Endothelial cell of umbilical vein (primary cell): ENCODE data around the gene SMIM17. TPM values are rescaled to one million over a fixed set of nuclear protein-coding genes. Genes with fewer than 3 reads are reported as not detected.

Experiments used
- BruUV-seq: library from RNA; stranded (reverse); fragments of 400-500 nt; replicated peaks from 2 replicates; lab custom pipeline; 2021; lab: Mats Ljungman, UMichigan
- CTCF ChIA-PET: fragments of 300-600, 350-600 bp; sonication (Branson Sonifier 250); formaldehyde crosslinking; loops from one replicate; lab custom pipeline; 2021; ENCODE audit warnings: antibody characterized with exemption, inconsistent platforms; lab: Charles Lee
- POLR2A ChIA-PET: fragments of 300-600, 350-600 bp; sonication (Branson Sonifier 250); formaldehyde crosslinking; loops from one replicate; lab custom pipeline; 2021; ENCODE audit warnings: antibody characterized with exemption, inconsistent platforms; lab: Charles Lee
- DNase-seq: peaks from one replicate; pipeline ENCODE4 v3.0.0-alpha.2; 2011; ENCODE audit warnings: low read depth, low spot score
- FAIRE-seq: peaks from 2 replicates; lab custom pipeline; 2011; peaks lifted over from hg19 to GRCh38; lab: Jason Lieb, UNC
- H2AFZ ChIP-seq: 2 replicates; pipeline ENCODE4 v1.6.0; 2012; ENCODE audit warnings: low read depth, low read length, control low read depth, inconsistent platforms
- H3K27ac ChIP-seq: 2 replicates; pipeline ENCODE4 v1.5.1; 2011; ENCODE audit warnings: low read depth, mild to moderate bottlenecking, control low read depth, low read length, moderate library complexity; ENCODE audit not compliant: insufficient read depth
- H3K27me3 ChIP-seq, 2 experiments: 2 replicates each; pipeline versions ENCODE4 v1.6.0 to v1.6.1; 2011; ENCODE audit warnings: low read length in 2 of 2, mixed read lengths in 1 of 2; ENCODE audit not compliant: control insufficient read depth in 2 of 2, insufficient read depth in 2 of 2
- H3K36me3 ChIP-seq, 2 experiments: 2 replicates in 1 of 2; 3 replicates in 1 of 2; pipeline ENCODE4 v1.5.1; 2011; ENCODE audit warnings: low read length in 2 of 2, mild to moderate bottlenecking in 1 of 2, moderate library complexity in 1 of 2; ENCODE audit not compliant: control insufficient read depth in 2 of 2, insufficient read depth in 2 of 2; ENCODE audit errors: extremely low read depth in 1 of 2
- H3K4me1 ChIP-seq: 3 replicates; pipeline ENCODE4 v1.5.1; 2011; ENCODE audit warnings: mild to moderate bottlenecking, low read length; ENCODE audit not compliant: control insufficient read depth, insufficient read depth; ENCODE audit errors: extremely low read depth
- H3K4me2 ChIP-seq: 2 replicates; pipeline ENCODE4 v1.6.1; 2011; ENCODE audit warnings: low read length, control low read depth, mixed read lengths; ENCODE audit not compliant: insufficient read depth
- H3K4me3 ChIP-seq, 3 experiments: fragments of 200-600 bp in 1 of 3; sonication (generic), shearing (Covaris generic) in 1 of 3; replicated peaks in 1 of 3; 2 replicates each; pipeline ENCODE4 v1.5.1; 2011 to 2016; ENCODE audit warnings: control low read depth in 3 of 3, low read length in 3 of 3, mild to moderate bottlenecking in 2 of 3, inconsistent platforms in 1 of 3, low read depth in 1 of 3, moderate library complexity in 1 of 3; ENCODE audit not compliant: insufficient read depth in 1 of 3
- H3K79me2 ChIP-seq: 2 replicates; pipeline ENCODE4 v1.6.0; 2012; ENCODE audit warnings: low read length, inconsistent platforms; ENCODE audit not compliant: control insufficient read depth, insufficient read depth
- H3K9ac ChIP-seq: replicated peaks from 2 replicates; pipeline ENCODE3; 2011; ENCODE audit warnings: low read length, control low read depth; ENCODE audit not compliant: insufficient read depth; ENCODE audit errors: extremely low read depth
- H3K9me1 ChIP-seq: replicated peaks from 3 replicates; pipeline ENCODE4 v1.6.0; 2011; ENCODE audit warnings: mild to moderate bottlenecking, low read length; ENCODE audit not compliant: control insufficient read depth, insufficient read depth; ENCODE audit errors: extremely low read depth
- H3K9me3 ChIP-seq: replicated peaks from 2 replicates; pipeline ENCODE4 v1.5.1; 2012; ENCODE audit warnings: low read length, inconsistent platforms; ENCODE audit not compliant: control insufficient read depth, insufficient read depth
- H4K20me1 ChIP-seq: replicated peaks from 2 replicates; pipeline ENCODE3; 2011; ENCODE audit warnings: mild to moderate bottlenecking, low read length; ENCODE audit not compliant: control insufficient read depth, insufficient read depth; ENCODE audit errors: extremely low read depth
- EZH2 ChIP-seq: IDR thresholded peaks from 2 replicates; pipeline ENCODE4 v1.6.1; 2012; ENCODE audit warnings: borderline replicate concordance, low read depth, mild to moderate bottlenecking, moderate library complexity, low read length, inconsistent platforms; ENCODE audit not compliant: severe bottlenecking
- FOS ChIP-seq: IDR thresholded peaks from 2 replicates; pipeline ENCODE4 v1.6.1; 2011; ENCODE audit warnings: mild to moderate bottlenecking, low read length, moderate library complexity, borderline replicate concordance; ENCODE audit not compliant: insufficient read depth
- GATA2 ChIP-seq: IDR thresholded peaks from 2 replicates; pipeline ENCODE4 v1.7.0; 2011; ENCODE audit warnings: low read depth, mild to moderate bottlenecking, moderate library complexity, mixed read lengths, low read length; ENCODE audit not compliant: insufficient read length, insufficient read depth
- JUN ChIP-seq: IDR thresholded peaks from 2 replicates; pipeline ENCODE4 v1.6.1; 2011; ENCODE audit warnings: borderline replicate concordance, low read depth; ENCODE audit not compliant: insufficient read length, insufficient read depth
- MYC ChIP-seq: IDR thresholded peaks from one replicate; pipeline ENCODE4 v1.6.1; 2011; ENCODE audit warnings: mild to moderate bottlenecking, low read depth, low read length
- POLR2A ChIP-seq: IDR thresholded peaks from 2 replicates; pipeline ENCODE4 v1.6.1; 2012; ENCODE audit warnings: low read depth, mild to moderate bottlenecking, control low read depth, low read length
- POLR2AphosphoS5 ChIP-seq: IDR thresholded peaks from 2 replicates; pipeline ENCODE4 v1.6.1; 2012; ENCODE audit warnings: low read depth, mild to moderate bottlenecking, control low read depth, low read length, moderate library complexity; ENCODE audit not compliant: insufficient read depth
- dilution Hi-C: fragments of 300-500 bp; cut with MboI; formaldehyde crosslinking; loops from one replicate; pipeline ENCODE4 v1.15.0; 2019; ENCODE audit warnings: low sequenced_read_pairs; ENCODE audit not compliant: extremely low pct_ligation_motif_present
- intact Hi-C: fragments of 100-400 bp; cut with micrococcal nuclease; formaldehyde crosslinking; loops from one replicate; pipeline ENCODE4 v1.10.0; 2022
- polyA plus RNA-seq, 4 experiments: library from polyadenylated mRNA; depleted of rRNA in 3 of 4; stranded (reverse) in 3 of 4; unstranded in 1 of 4; fragments of >200 nt; gene quantifications; 2 replicates each; pipeline versions ENCODE4 v1.2.1 to v1.2.3, GENCODE V29; 2011 to 2012; ENCODE audit warnings: missing spikeins in 1 of 4
- total RNA-seq: library from RNA; stranded (reverse); gene quantifications from 2 replicates; pipeline ENCODE4 v1.2.3, GENCODE V29; 2021
- TF ChIP-seq, protein P1 (sequence below), 2 donors: IDR thresholded peaks; 1 replicate in 1 of 2; 2 replicates in 1 of 2; pipeline ENCODE4 v1.5.1; 2011; ENCODE audit warnings: low read length in 2 of 2, mild to moderate bottlenecking in 2 of 2, moderate library complexity in 2 of 2, control low read depth in 1 of 2, inconsistent platforms in 1 of 2, low read depth in 1 of 2; ENCODE audit not compliant: insufficient read depth in 1 of 2; ENCODE audit errors: extremely low read depth in 1 of 2
- TF ChIP-seq, protein P2 (sequence below): IDR thresholded peaks from 2 replicates; pipeline ENCODE4 v1.6.1; 2011; ENCODE audit not compliant: insufficient read depth, insufficient read length

The SMIM17 gene
- total and polyA plus RNA-seq, 2 donors (not counting 3 experiments of a cell fraction or from before 2014, with no cell fraction given): 0.10 to 1.4 TPM

DNA sequence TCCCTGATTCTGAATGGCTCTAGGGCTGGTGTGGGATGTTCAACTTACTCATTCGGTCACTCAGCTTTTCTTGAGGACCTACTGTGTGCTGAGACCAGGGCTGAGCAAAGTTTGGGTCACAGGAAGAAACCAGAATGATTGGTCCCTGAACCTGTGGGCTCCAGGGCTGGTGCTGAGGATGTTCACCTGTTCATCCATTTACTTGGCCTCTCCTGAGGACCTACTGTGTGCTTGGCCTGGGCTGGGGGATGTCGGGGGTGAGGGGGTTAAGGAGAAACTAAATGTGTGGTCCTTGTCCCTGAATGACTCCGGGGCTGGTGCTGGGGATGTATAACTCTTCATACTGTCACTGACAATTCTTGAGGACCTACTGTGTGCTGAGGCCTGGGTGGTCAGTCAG is 18.3 kb downstream of the SMIM17 start:
- no peak for DNase-seq
- H3K9ac ChIP-seq: no peak overlapping the region
- intact Hi-C loops: no loop called here
- dilution Hi-C loops: no loop called here
- no peak overlapping the region for H3K4me3 ChIP-seq
- no peaks in the 10 kb centered on the region for H3K9me1 ChIP-seq
- no peaks in the 10 kb centered on the region for H3K36me3 ChIP-seq
- peaks cover 10% of the 10 kb centered on the region for H3K9me3 ChIP-seq
- FAIRE-seq: no peak
- ChIA-PET CTCF (no interaction called here), POLR2A (no interaction called here)
- H3K79me2 ChIP-seq: no peaks in the 10 kb centered on the region
- H3K4me2 ChIP-seq: no peak overlapping the region
- H2AFZ ChIP-seq: no peak overlapping the region
- H3K27ac ChIP-seq: no peak overlapping the region
- H3K27me3 ChIP-seq: no peaks in the 10 kb centered on the region
- no peaks in the 10 kb centered on the region for H3K4me1 ChIP-seq
- TF ChIP-seq POLR2A (no peak), GATA2 (no peak), MYC (no peak), JUN (no peak), FOS (no peak), POLR2AphosphoS5 (no peak), EZH2 (no peak)
- TF ChIP-seq, protein P1, sequence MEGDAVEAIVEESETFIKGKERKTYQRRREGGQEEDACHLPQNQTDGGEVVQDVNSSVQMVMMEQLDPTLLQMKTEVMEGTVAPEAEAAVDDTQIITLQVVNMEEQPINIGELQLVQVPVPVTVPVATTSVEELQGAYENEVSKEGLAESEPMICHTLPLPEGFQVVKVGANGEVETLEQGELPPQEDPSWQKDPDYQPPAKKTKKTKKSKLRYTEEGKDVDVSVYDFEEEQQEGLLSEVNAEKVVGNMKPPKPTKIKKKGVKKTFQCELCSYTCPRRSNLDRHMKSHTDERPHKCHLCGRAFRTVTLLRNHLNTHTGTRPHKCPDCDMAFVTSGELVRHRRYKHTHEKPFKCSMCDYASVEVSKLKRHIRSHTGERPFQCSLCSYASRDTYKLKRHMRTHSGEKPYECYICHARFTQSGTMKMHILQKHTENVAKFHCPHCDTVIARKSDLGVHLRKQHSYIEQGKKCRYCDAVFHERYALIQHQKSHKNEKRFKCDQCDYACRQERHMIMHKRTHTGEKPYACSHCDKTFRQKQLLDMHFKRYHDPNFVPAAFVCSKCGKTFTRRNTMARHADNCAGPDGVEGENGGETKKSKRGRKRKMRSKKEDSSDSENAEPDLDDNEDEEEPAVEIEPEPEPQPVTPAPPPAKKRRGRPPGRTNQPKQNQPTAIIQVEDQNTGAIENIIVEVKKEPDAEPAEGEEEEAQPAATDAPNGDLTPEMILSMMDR (IDR thresholded peaks at IDR 0.05; ENCODE audit: extremely low read depth in 1 of 2, insufficient read depth in 1 of 2, low read depth in 1 of 2, low read length in 2 of 2): no peak
- TF ChIP-seq, protein P2, sequence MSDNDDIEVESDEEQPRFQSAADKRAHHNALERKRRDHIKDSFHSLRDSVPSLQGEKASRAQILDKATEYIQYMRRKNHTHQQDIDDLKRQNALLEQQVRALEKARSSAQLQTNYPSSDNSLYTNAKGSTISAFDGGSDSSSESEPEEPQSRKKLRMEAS: no peak
- no peaks in the 10 kb centered on the region for H4K20me1 ChIP-seq
- BruUV-seq: no TSS peak
